ENCODE data around the gene REXO1. TPM values are rescaled to one million over a fixed set of nuclear protein-coding genes. Genes with fewer than 3 reads are reported as not detected.

REXO1 gene
- total and polyA plus RNA-seq, 2 of the 13 experiments (the other 11 are each of a cell fraction or from before 2014, with no cell fraction given), result 5.0 to 11.2 TPM

GRCh38 chr19:1848399-1849131, at the start of gene REXO1 (continued):
- TF ChIP-seq POLR2AphosphoS5 (IDR thresholded peaks at IDR 0.05; ENCODE audit: low read depth, low read length), result peak; percentile 29; the same call in 1 of the 2 replicates
- TF ChIP-seq FOXK1 (CRISPR knock-in tag; IDR thresholded peaks at IDR 0.05; ENCODE audit: borderline replicate concordance, low read depth), result peak; percentile 56; the same call in 1 of the 2 replicates
- TF ChIP-seq IRF9 (CRISPR knock-in tag; IDR thresholded peaks at IDR 0.05; ENCODE audit: borderline replicate concordance), result peak; percentile 58; the same call in 1 of the 2 replicates
- no peak for TF ChIP-seq ZNF616 (CRISPR knock-in tag; IDR thresholded peaks at IDR 0.05; ENCODE audit: low read depth)
- TF ChIP-seq SP140L (CRISPR knock-in tag; IDR thresholded peaks at IDR 0.05; ENCODE audit: borderline replicate concordance), result no peak
- 0 out of 2 replicates have a peak, but pooled peaks have one; percentile 35 for TF ChIP-seq THAP8 (CRISPR knock-in tag; IDR thresholded peaks at IDR 0.05; ENCODE audit: borderline replicate concordance)
- TF ChIP-seq ZEB1 (IDR thresholded peaks at IDR 0.05; ENCODE audit: insufficient replicate concordance, low read depth), result peak; percentile 65
- TF ChIP-seq MYNN (CRISPR knock-in tag; IDR thresholded peaks at IDR 0.05; ENCODE audit: low read depth), result no peak
- peak; percentile 45; the same call in 1 of the 2 replicates for TF ChIP-seq ZIK1 (CRISPR knock-in tag; IDR thresholded peaks at IDR 0.05; ENCODE audit: borderline replicate concordance, low read depth)
- TF ChIP-seq POLR2A (IDR thresholded peaks at IDR 0.05; ENCODE audit: insufficient read depth in 1 of 2, low read depth in 2 of 2, low read length in 2 of 2), result peak; percentile 39 to 92; a peak in 3 of 4 replicates
- TF ChIP-seq ZNF446 (CRISPR knock-in tag; IDR thresholded peaks at IDR 0.05), result peak; percentile 84
- TF ChIP-seq ATF1 (CRISPR knock-in tag; IDR thresholded peaks at IDR 0.05), result no peak
- no peak for TF ChIP-seq ZNF205 (CRISPR knock-in tag; IDR thresholded peaks at IDR 0.05)
- TF ChIP-seq ZNF574 (CRISPR knock-in tag; IDR thresholded peaks at IDR 0.05), result peak; percentile 63
- TF ChIP-seq HNRNPLL (IDR thresholded peaks at IDR 0.05; ENCODE audit: low read depth, low read length, poor library complexity, severe bottlenecking), result peak; percentile 47
- peak; percentile 74; the same call in 1 of the 2 replicates for TF ChIP-seq THAP9 (CRISPR knock-in tag; IDR thresholded peaks at IDR 0.05; ENCODE audit: borderline replicate concordance)
- peak; percentile 82 for TF ChIP-seq TAF1 (CRISPR knock-in tag; IDR thresholded peaks at IDR 0.05)
- no peak for TF ChIP-seq FOXO4 (CRISPR knock-in tag; conservative IDR thresholded peaks at IDR 0.05)
- peak; percentile 85 for TF ChIP-seq TBX2 (CRISPR knock-in tag; IDR thresholded peaks at IDR 0.05; ENCODE audit: borderline replicate concordance)
- TF ChIP-seq TGIF2 (CRISPR knock-in tag; IDR thresholded peaks at IDR 0.05), result no peak
- TF ChIP-seq RBFOX2 (IDR thresholded peaks at IDR 0.05; ENCODE audit: low read depth, low read length), result peak; percentile 80

Measured in HepG2 (cell line).